Lung (tissue), 12 donors: ENCODE measurements around the gene SLC36A1. TPM values are rescaled to one million over a fixed set of nuclear protein-coding genes. Genes with fewer than 3 reads are reported as not detected.

ENCODE experiments used
- ATAC-seq: fragments of 200-7000 bp; cut with Tn5 transposase; one replicate; pipeline ENCODE4 v1.9.1; 2020; ENCODE audit warnings: moderate number of reproducible peaks; ENCODE audit not compliant: insufficient read depth, low FRiP score
- DNase-seq, 3 donors: peaks; one replicate each; pipeline ENCODE4 v3.0.0-alpha.2; 2013 to 2017
- H3K27ac ChIP-seq, 2 donors: one replicate each; pipeline ENCODE4 v1.5.1; 2013; ENCODE audit warnings: mild to moderate bottlenecking in 2 of 2, moderate library complexity in 2 of 2, control low read depth in 1 of 2, inconsistent platforms in 1 of 2, low read depth in 1 of 2, low read length in 1 of 2
- H3K27me3 ChIP-seq, 3 donors: one replicate each; pipeline ENCODE4 v1.5.1; 2013; ENCODE audit warnings: low read length in 2 of 3; ENCODE audit not compliant: control insufficient read depth in 3 of 3, insufficient read depth in 3 of 3
- H3K36me3 ChIP-seq, 4 donors: one replicate each; pipeline ENCODE4 v1.5.1; 2013; ENCODE audit warnings: low read length in 4 of 4, mild to moderate bottlenecking in 1 of 4, moderate library complexity in 1 of 4; ENCODE audit not compliant: control insufficient read depth in 4 of 4, insufficient read depth in 4 of 4
- H3K4me1 ChIP-seq, 5 donors: one replicate each; pipeline ENCODE4 v1.5.1; 2013; ENCODE audit warnings: low read length in 5 of 5, mild to moderate bottlenecking in 2 of 5, moderate library complexity in 1 of 5; ENCODE audit not compliant: control insufficient read depth in 5 of 5, insufficient read depth in 5 of 5
- H3K4me3 ChIP-seq: one replicate; pipeline ENCODE4 v1.5.1; 2013; ENCODE audit warnings: mild to moderate bottlenecking, control low read depth, moderate library complexity
- H3K9ac ChIP-seq, 2 donors: one replicate each; pipeline ENCODE4 v1.5.1; 2013; ENCODE audit warnings: low read length in 2 of 2, control low read depth in 1 of 2; ENCODE audit not compliant: insufficient read depth in 1 of 2
- H3K9me3 ChIP-seq, 4 donors: one replicate each; pipeline ENCODE4 v1.5.1; 2013; ENCODE audit warnings: low read length in 3 of 4, mild to moderate bottlenecking in 1 of 4, moderate library complexity in 1 of 4; ENCODE audit not compliant: control insufficient read depth in 4 of 4, insufficient read depth in 3 of 4
- WGBS, 2 donors: extraction: QIAGEN DNeasy Blood & Tissue Kit; methylation state at CpG; one replicate each; pipeline ENCODE4 v1.1.7; 2013; 5-methylcytosine and 5-hydroxymethylcytosine counted together
- polyA plus RNA-seq, 2 donors: library from polyadenylated mRNA; stranded (reverse); fragments of 200-250 nt; gene quantifications; one replicate each; pipeline ENCODE4 v1.2.1, GENCODE V29; 2013
- total RNA-seq, 2 donors: library from RNA; depleted of rRNA in 1 of 2; stranded (reverse); fragments of >200 nt in 1 of 2; gene quantifications; one replicate each; pipeline ENCODE4 v1.2.1, GENCODE V29; 2014 to 2021
- TF ChIP-seq, protein P1 (sequence below): IDR thresholded peaks from 2 replicates; pipeline ENCODE4 v1.5.1; 2012; ENCODE audit warnings: mild to moderate bottlenecking; ENCODE audit errors: control extremely low read depth, extremely low read depth
- donor health status: control.
- donor health status: control.
- donor health status: Bipolar disorder and iron deficiency.
- donor health status: healthy.
- donor health status: DM: yes; HTN: yes; CAD: no.

Gene SLC36A1
- total and polyA plus RNA-seq, 4 donors = 2.0 to 22.0 (median 9.9) TPM

DNA sequence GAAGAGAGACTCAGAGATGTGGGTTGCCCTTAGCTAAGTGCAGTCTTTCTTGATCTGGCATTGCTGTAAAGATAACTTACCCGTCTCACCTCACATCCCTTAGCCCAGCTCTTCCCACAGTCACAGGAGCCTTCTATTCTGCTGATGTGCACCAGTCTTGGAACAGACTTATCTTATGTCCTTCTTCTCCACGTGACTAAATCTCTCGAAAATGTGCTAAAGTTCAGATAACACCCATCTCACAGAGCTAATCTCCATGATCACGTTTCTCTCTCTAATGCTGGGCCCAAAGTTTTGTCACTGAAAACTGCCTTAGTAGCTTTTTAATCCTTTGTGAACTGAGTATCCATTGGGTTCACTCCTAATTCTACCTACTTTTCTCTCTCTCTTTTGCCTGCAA is 16.7 kb downstream of the SLC36A1 start:
- H3K27me3 ChIP-seq = no peaks in the 10 kb centered on the region
- no peaks in the 10 kb centered on the region for H3K4me1 ChIP-seq
- no peak overlapping the region for H3K4me3 ChIP-seq
- no peak for DNase-seq
- H3K27ac ChIP-seq = no peak overlapping the region
- no peak for ATAC-seq
- TF ChIP-seq, protein P1, sequence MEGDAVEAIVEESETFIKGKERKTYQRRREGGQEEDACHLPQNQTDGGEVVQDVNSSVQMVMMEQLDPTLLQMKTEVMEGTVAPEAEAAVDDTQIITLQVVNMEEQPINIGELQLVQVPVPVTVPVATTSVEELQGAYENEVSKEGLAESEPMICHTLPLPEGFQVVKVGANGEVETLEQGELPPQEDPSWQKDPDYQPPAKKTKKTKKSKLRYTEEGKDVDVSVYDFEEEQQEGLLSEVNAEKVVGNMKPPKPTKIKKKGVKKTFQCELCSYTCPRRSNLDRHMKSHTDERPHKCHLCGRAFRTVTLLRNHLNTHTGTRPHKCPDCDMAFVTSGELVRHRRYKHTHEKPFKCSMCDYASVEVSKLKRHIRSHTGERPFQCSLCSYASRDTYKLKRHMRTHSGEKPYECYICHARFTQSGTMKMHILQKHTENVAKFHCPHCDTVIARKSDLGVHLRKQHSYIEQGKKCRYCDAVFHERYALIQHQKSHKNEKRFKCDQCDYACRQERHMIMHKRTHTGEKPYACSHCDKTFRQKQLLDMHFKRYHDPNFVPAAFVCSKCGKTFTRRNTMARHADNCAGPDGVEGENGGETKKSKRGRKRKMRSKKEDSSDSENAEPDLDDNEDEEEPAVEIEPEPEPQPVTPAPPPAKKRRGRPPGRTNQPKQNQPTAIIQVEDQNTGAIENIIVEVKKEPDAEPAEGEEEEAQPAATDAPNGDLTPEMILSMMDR = no peak
- no peaks in the 10 kb centered on the region for H3K9me3 ChIP-seq
- H3K36me3 ChIP-seq = peaks cover 3 to 14% (median 11%) of the 10 kb centered on the region in 4 donors
- 89 to 92% methylated on average over 4 of the region's 4 CpGs for WGBS, 2 donors
- H3K9ac ChIP-seq = no peak overlapping the region

DNA sequence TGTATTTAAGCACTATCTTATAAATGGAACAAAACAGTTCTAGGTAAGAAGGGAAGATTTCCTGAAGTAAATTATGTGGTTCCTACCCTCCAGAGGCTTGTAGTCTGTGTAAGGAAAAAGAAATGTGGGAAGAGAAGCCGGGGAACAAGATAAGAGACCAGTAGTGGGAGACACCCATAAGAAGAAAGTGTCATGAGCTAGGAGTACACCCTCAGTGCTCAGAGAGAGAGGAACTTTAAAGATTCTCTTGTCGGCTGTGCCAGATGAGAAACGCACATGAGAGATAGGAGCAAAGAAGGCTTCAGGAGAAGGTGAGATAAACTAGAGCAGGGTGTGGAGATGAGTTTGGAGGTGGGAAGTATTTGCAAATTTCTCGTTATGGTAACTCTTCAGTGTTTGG is 18.1 kb downstream of the SLC36A1 start:
- Histone ChIP-seq H3K27me3 (no peaks in the 10 kb centered on the region), H3K27ac (no peak overlapping the region), H3K36me3 (peaks cover 3 to 14% (median 11%) of the 10 kb centered on the region in 4 donors), H3K4me1 (peaks cover 0 to 4% (median 0%) of the 10 kb centered on the region in 5 donors), H3K9ac (no peak overlapping the region), H3K9me3 (no peaks in the 10 kb centered on the region), H3K4me3 (no peak overlapping the region)
- 86 to 92% methylated on average over 4 of the region's 4 CpGs for WGBS, 2 donors
- DNase-seq = no peak
- ATAC-seq = no peak
- TF ChIP-seq, protein P1 = no peak

DNA sequence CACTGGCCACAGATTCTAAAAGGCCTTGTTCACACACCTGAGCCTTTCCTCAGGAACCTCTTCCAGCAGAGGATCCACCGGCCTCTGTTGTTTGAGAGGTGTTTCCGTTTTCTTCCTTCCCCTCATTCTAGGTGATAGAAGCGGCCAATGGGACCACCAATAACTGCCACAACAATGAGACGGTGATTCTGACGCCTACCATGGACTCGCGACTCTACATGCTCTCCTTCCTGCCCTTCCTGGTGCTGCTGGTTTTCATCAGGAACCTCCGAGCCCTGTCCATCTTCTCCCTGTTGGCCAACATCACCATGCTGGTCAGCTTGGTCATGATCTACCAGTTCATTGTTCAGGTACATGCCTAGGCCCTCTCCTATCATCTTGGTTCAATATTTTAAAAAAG is 20.2 kb downstream of the SLC36A1 start:
- Histone ChIP-seq H3K4me3 (no peak overlapping the region), H3K9ac (no peak overlapping the region), H3K4me1 (peaks cover 0 to 7% (median 0%) of the 10 kb centered on the region in 5 donors), H3K27me3 (no peaks in the 10 kb centered on the region), H3K36me3 (peaks cover 3 to 14% (median 11%) of the 10 kb centered on the region in 4 donors), H3K9me3 (no peaks in the 10 kb centered on the region), H3K27ac (no peak overlapping the region)
- DNase-seq (no peak), ATAC-seq (no peak)
- WGBS, 2 donors = 97% methylated on average over 8 of the region's 8 CpGs
- TF ChIP-seq, protein P1 = no peak

DNA sequence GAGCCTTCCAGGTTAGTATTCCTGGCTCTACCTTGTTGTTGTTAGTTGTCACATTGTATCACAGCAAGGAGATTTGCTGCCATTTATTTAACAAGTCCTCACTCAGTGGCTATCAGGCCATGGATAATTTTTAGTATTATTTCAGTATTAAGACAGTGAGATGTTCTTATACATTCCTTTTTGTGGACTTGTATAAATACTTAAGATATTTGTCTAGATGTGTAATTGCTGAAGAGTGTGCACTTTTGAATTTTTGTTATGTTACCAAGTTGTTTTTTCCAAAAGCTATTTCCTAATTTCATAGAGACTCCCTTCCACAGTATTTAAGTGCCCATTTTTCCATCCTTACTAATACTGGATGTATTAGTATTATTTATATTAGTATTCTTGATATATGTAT is 22.0 kb downstream of the SLC36A1 start:
- H3K9me3 ChIP-seq = no peaks in the 10 kb centered on the region
- no peak overlapping the region for H3K27ac ChIP-seq
- H3K27me3 ChIP-seq = no peaks in the 10 kb centered on the region
- H3K36me3 ChIP-seq = peaks cover 3 to 16% (median 6%) of the 10 kb centered on the region in 4 donors
- H3K4me1 ChIP-seq = peaks cover 0 to 7% (median 0%) of the 10 kb centered on the region in 5 donors
- ATAC-seq = no peak
- no peak overlapping the region for H3K4me3 ChIP-seq
- no peak for DNase-seq
- TF ChIP-seq, protein P1 = no peak
- H3K9ac ChIP-seq = no peak overlapping the region
